GM21529 (cell line): ENCODE measurements around the gene ASB11.
A peak's percentile ranks its signal among the peaks of the same experiment; 100 is the strongest.

Experiments
- ATAC-seq: cut with Tn5 transposase; IDR thresholded peaks from one replicate; pipeline ENCODE4 v1.9.1; 2021; ENCODE audit not compliant: unreplicated experiment

Gene ASB11

GRCh38 chrX:15315509-15315908, at the start of gene ASB11:
TSS of gene ASB11 (minus strand) at chrX:15315640. CDS start at chrX:15315605, 35 bp downstream.
- no peak for ATAC-seq

GRCh38 chrX:15359701-15360100, 44.3 kb upstream of the ASB11 start:
- ATAC-seq: no peak

- no peak for ATAC-seq
These were observed 43.1 kb upstream of the ASB11 start for GRCh38 chrX:15358533-15358932.

- ATAC-seq: no peak
These were observed 41.0 kb upstream of the ASB11 start for GRCh38 chrX:15356444-15356843.

GRCh38 chrX:15350329-15350996, 35.0 kb upstream of the ASB11 start:
- ATAC-seq: no peak

GRCh38 chrX:15349046-15349445, 33.6 kb upstream of the ASB11 start:
- ATAC-seq: peak; percentile 62

GRCh38 chrX:15345976-15346375, 30.5 kb upstream of the ASB11 start:
- no peak for ATAC-seq

- ATAC-seq: no peak
These were observed 28.7 kb upstream of the ASB11 start for GRCh38 chrX:15344106-15344505.

GRCh38 chrX:15343075-15343476, 27.6 kb upstream of the ASB11 start:
- ATAC-seq: no peak

- no peak for ATAC-seq
These were observed 25.4 kb upstream of the ASB11 start for GRCh38 chrX:15340867-15341266.

- no peak for ATAC-seq
These were observed 20.6 kb upstream of the ASB11 start for GRCh38 chrX:15336023-15336413.

GRCh38 chrX:15335135-15336022, 19.9 kb upstream of the ASB11 start, which contains the start of gene PIGA:
TSS of gene PIGA (minus strand) at chrX:15335523. CDS start at chrX:15331930, 3,593 bp downstream.
- ATAC-seq: peak; percentile 99

GRCh38 chrX:15334561-15334960, 19.1 kb upstream of the ASB11 start:
- no peak for ATAC-seq

- ATAC-seq: no peak
These were observed 13.4 kb upstream of the ASB11 start for GRCh38 chrX:15328821-15329220.

GRCh38 chrX:15328131-15328530, 12.7 kb upstream of the ASB11 start:
- no peak for ATAC-seq

- no peak for ATAC-seq
These were observed 7.0 kb upstream of the ASB11 start for GRCh38 chrX:15322472-15322871.

GRCh38 chrX:15322072-15322471, 6.6 kb upstream of the ASB11 start:
- no peak for ATAC-seq

GRCh38 chrX:15321447-15321846, 6.0 kb upstream of the ASB11 start:
- no peak for ATAC-seq

- ATAC-seq: no peak
These were observed 4.9 kb upstream of the ASB11 start for GRCh38 chrX:15320297-15320696.

- ATAC-seq: no peak
These were observed 3.6 kb upstream of the ASB11 start for GRCh38 chrX:15319075-15319474.

- no peak for ATAC-seq
These were observed 968 bp downstream of the ASB11 start for GRCh38 chrX:15314472-15314871.

- ATAC-seq: no peak
These were observed 4.3 kb downstream of the ASB11 start for GRCh38 chrX:15311119-15311518.
